Gastrocnemius medialis (tissue), 4 donors: Measurements from ENCODE around the gene DCDC1. TPM values are rescaled to one million over a fixed set of nuclear protein-coding genes. Genes with fewer than 3 reads are reported as not detected.

Source experiments
- ATAC-seq, 2 donors: fragments of 150-250 bp; one replicate each; pipeline ENCODE4 v1.9.1; 2016
- DNase-seq, 2 donors: peaks; one replicate each; pipeline ENCODE4 v3.0.0-alpha.2; 2019
- H3K27ac ChIP-seq, 4 donors: fragments of 200-600 bp; sonication (generic); 1 replicate in 1 of 4; 2 replicates in 3 of 4; pipeline ENCODE4 v1.5.1; 2016 to 2018; ENCODE audit warnings: mild to moderate bottlenecking in 2 of 4, moderate library complexity in 1 of 4
- H3K27me3 ChIP-seq, 3 donors: fragments of 200-600 bp; sonication (generic) in 2 of 3; 1 replicate in 1 of 3; 2 replicates in 2 of 3; pipeline versions ENCODE4 v1.5.1 to v1.6.0; 2016 to 2019; ENCODE audit warnings: mild to moderate bottlenecking in 1 of 3, moderate library complexity in 1 of 3
- H3K36me3 ChIP-seq, 2 donors: fragments of 200-600 bp; sonication (generic) in 1 of 2; one replicate each; pipeline ENCODE4 v1.5.1; 2017 to 2018
- H3K4me1 ChIP-seq, 2 donors: fragments of 200-600 bp; sonication (generic) in 1 of 2; one replicate each; pipeline ENCODE4 v1.5.1; 2016 to 2017; ENCODE audit warnings: mild to moderate bottlenecking in 2 of 2
- H3K4me3 ChIP-seq, 4 donors: fragments of 200-600 bp; sonication (generic) in 3 of 4; 1 replicate in 1 of 4; 2 replicates in 3 of 4; pipeline ENCODE4 v1.5.1; 2016 to 2019; ENCODE audit warnings: mild to moderate bottlenecking in 2 of 4
- H3K9me3 ChIP-seq, 3 donors: fragments of 200-600 bp; sonication (generic) in 2 of 3; 1 replicate in 1 of 3; 2 replicates in 2 of 3; pipeline ENCODE4 v1.5.1; 2016 to 2019
- CTCF ChIP-seq, 5 experiments: fragments of 450-650 bp in 3 of 5; fragments of 200-600 bp in 2 of 5; sonication (generic) in 2 of 5; IDR thresholded peaks in 4 of 5; conservative IDR thresholded peaks in 1 of 5; 1 replicate in 4 of 5; 2 replicates in 1 of 5; pipeline ENCODE4 v1.5.1; 2016 to 2019; ENCODE audit warnings: antibody characterized with exemption in 5 of 5, mild to moderate bottlenecking in 3 of 5, moderate library complexity in 3 of 5
- POLR2A ChIP-seq, 2 donors: fragments of 450-650 bp; IDR thresholded peaks; one replicate each; pipeline ENCODE4 v1.6.1; 2017; ENCODE audit warnings: antibody characterized with exemption in 2 of 2, mild to moderate bottlenecking in 2 of 2, moderate library complexity in 2 of 2
- in situ Hi-C, 4 donors: fragments of 200-750 bp; cut with MboI; loops; one replicate each; pipeline versions ENCODE4 v1.15.0 to v1.8.0; 2017; ENCODE audit warnings: low sequenced_read_pairs in 4 of 4
- intact Hi-C: fragments of 100-400 bp; cut with DNase I; formaldehyde crosslinking; loops from one replicate; pipeline ENCODE4 v1.15.1; 2023; ENCODE audit warnings: low total_unique reads
- total RNA-seq, 4 donors: library from RNA; depleted of rRNA; stranded (reverse); fragments of >200 nt; gene quantifications; one replicate each; pipeline versions ENCODE4 v1.1.0 to v1.2.3, GENCODE V29; 2016

DCDC1 gene
- total RNA-seq, 4 donors from 2014 or later = not detected

DNA sequence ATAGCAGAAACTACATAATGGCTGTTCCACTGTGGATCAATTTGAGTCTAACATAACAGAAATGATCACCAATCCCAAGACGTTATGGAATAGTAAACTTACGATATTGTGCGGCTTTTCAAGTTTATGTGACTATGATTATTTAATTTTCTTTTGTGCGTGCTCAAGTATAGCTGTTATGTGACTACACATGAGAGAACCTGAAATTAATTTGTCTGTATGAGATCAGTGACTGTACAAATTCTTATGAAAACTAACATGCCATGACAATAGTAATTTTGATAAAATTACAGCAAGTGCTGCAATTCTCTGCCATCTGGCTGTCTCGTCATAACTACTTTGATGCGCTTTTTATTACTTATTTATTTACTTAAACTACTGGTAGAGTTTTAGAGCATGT lies 343.2 kb downstream of the DCDC1 start:
- in situ Hi-C loops (no loop called here), intact Hi-C loops (no loop called here)
- TF ChIP-seq POLR2A (IDR thresholded peaks at IDR 0.05) (no peak), CTCF (IDR thresholded peaks at IDR 0.05 in 4 of 5, conservative IDR thresholded peaks at IDR 0.05 in 1 of 5) (no peak)
- ATAC-seq = no peak
- H3K36me3 ChIP-seq = no peaks in the 10 kb centered on the region
- H3K27me3 ChIP-seq = no peaks in the 10 kb centered on the region
- H3K27ac ChIP-seq = no peak overlapping the region
- no peak for DNase-seq
- H3K4me3 ChIP-seq = no peak overlapping the region
- H3K4me1 ChIP-seq = no peaks in the 10 kb centered on the region
- H3K9me3 ChIP-seq = no peaks in the 10 kb centered on the region

GRCh38 chr11:31022080-31022479 lies 347.5 kb downstream of the DCDC1 start:
- H3K4me3 ChIP-seq = no peak overlapping the region
- H3K27me3 ChIP-seq = no peaks in the 10 kb centered on the region
- H3K4me1 ChIP-seq = no peaks in the 10 kb centered on the region
- intact Hi-C loops (no loop called here), in situ Hi-C loops (no loop called here)
- DNase-seq = no peak
- ATAC-seq = no peak
- no peaks in the 10 kb centered on the region for H3K36me3 ChIP-seq
- TF ChIP-seq POLR2A (IDR thresholded peaks at IDR 0.05) (no peak), CTCF (IDR thresholded peaks at IDR 0.05 in 4 of 5, conservative IDR thresholded peaks at IDR 0.05 in 1 of 5) (no peak)
- H3K27ac ChIP-seq = no peak overlapping the region
- H3K9me3 ChIP-seq = no peaks in the 10 kb centered on the region

DNA sequence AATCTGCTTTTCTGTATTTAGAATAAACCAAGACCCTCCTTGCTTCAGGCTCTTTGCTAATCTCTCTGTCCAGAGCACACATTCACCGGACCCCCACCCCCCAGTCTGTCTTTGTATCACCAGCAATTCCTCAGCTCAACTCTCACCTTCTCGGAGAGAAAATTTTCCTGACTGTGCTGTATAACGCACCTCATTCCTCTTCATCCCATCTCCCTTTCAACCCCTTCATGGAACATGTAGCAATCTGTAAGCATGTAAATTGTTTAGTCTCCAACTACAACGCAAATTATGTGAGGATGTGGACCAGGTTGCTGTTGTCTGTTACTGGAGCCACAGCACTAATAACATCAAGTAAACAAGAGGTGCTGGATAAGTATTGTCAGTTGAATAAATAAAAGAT lies 349.8 kb downstream of the DCDC1 start:
- in situ Hi-C loops (no loop called here), intact Hi-C loops (no loop called here)
- no peaks in the 10 kb centered on the region for H3K36me3 ChIP-seq
- H3K4me3 ChIP-seq = no peak overlapping the region
- ATAC-seq (no peak), DNase-seq (no peak)
- H3K9me3 ChIP-seq = no peaks in the 10 kb centered on the region
- H3K27me3 ChIP-seq = no peaks in the 10 kb centered on the region
- TF ChIP-seq CTCF (IDR thresholded peaks at IDR 0.05 in 4 of 5, conservative IDR thresholded peaks at IDR 0.05 in 1 of 5) = no peak
- no peak for TF ChIP-seq POLR2A (IDR thresholded peaks at IDR 0.05)
- H3K4me1 ChIP-seq = no peaks in the 10 kb centered on the region
- H3K27ac ChIP-seq = no peak overlapping the region

- in situ Hi-C loops = no loop called here
- H3K36me3 ChIP-seq = no peaks in the 10 kb centered on the region
- H3K4me1 ChIP-seq = no peaks in the 10 kb centered on the region
- no peaks in the 10 kb centered on the region for H3K27me3 ChIP-seq
- no peak overlapping the region for H3K27ac ChIP-seq
- H3K9me3 ChIP-seq = no peaks in the 10 kb centered on the region
- TF ChIP-seq CTCF (IDR thresholded peaks at IDR 0.05 in 4 of 5, conservative IDR thresholded peaks at IDR 0.05 in 1 of 5) (no peak), POLR2A (IDR thresholded peaks at IDR 0.05) (no peak)
- no peak for DNase-seq
- no peak for ATAC-seq
- intact Hi-C loops = no loop called here
- no peak overlapping the region for H3K4me3 ChIP-seq
Measured at GRCh38 chr11:31005202-31005601, 364.3 kb downstream of the DCDC1 start.

DNA sequence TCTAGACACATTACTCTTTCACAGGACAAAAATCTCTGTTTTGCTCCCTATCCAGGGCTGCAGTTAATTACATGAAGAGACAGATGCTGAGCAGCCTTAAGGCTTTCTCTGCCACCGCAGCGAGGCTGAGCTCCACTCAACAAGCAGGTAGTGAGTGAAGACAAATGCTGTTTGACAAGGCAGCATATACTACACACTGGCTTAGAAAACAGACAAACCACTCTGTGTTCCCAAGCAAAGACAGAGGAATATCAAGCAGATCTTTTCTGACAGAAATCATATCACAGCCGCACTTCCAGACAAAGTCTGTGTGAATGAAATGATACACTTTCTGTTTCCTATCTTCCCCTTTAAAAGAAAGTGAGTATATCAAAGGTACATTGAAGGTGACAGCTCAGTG lies 368.1 kb downstream of the DCDC1 start:
- H3K36me3 ChIP-seq = no peaks in the 10 kb centered on the region
- no peak overlapping the region for H3K27ac ChIP-seq
- in situ Hi-C loops = no loop called here
- intact Hi-C loops = no loop called here
- H3K4me1 ChIP-seq = no peaks in the 10 kb centered on the region
- ATAC-seq (no peak), DNase-seq (no peak)
- no peak overlapping the region for H3K4me3 ChIP-seq
- no peaks in the 10 kb centered on the region for H3K9me3 ChIP-seq
- no peaks in the 10 kb centered on the region for H3K27me3 ChIP-seq
- TF ChIP-seq CTCF (IDR thresholded peaks at IDR 0.05 in 4 of 5, conservative IDR thresholded peaks at IDR 0.05 in 1 of 5) (no peak), POLR2A (IDR thresholded peaks at IDR 0.05) (no peak)
